Neural cell (in vitro differentiated cells): ENCODE results near the gene HPS4. TPM values are rescaled to one million over a fixed set of nuclear protein-coding genes. Genes with fewer than 3 reads are reported as not detected.

Experiments used
- H2AFZ ChIP-seq: fragments of 200-600, 300-800 bp; sonication (generic), shearing (Covaris generic); 2 replicates; pipeline ENCODE4 v1.6.0; 2014; ENCODE audit warnings: low read depth, mild to moderate bottlenecking, antibody characterized with exemption, low read length, moderate library complexity
- H3F3A ChIP-seq: fragments of 200-600 bp; shearing (Covaris generic); 2 replicates; pipeline ENCODE4 v1.6.1; 2016; ENCODE audit warnings: mild to moderate bottlenecking, moderate library complexity, mixed read lengths, antibody characterized with exemption, low read length; ENCODE audit not compliant: insufficient read depth, poor library complexity, severe bottlenecking
- H3K27ac ChIP-seq: fragments of 200-600, 300-800 bp; sonication (generic), shearing (Covaris generic); 2 replicates; pipeline ENCODE4 v1.5.1; 2014; ENCODE audit warnings: mild to moderate bottlenecking, low read length, moderate library complexity
- H3K27me3 ChIP-seq: fragments of 300-800, 200-600 bp; sonication (generic), shearing (Covaris generic); 2 replicates; pipeline ENCODE4 v1.6.0; 2014; ENCODE audit warnings: mild to moderate bottlenecking, low read depth, low read length, moderate library complexity; ENCODE audit not compliant: insufficient read depth
- H3K36me3 ChIP-seq: fragments of 300-800, 200-600 bp; sonication (generic), shearing (Covaris generic); 2 replicates; pipeline ENCODE4 v1.5.1; 2014; ENCODE audit warnings: mild to moderate bottlenecking, antibody characterized with exemption, low read length, moderate library complexity; ENCODE audit not compliant: insufficient read depth
- H3K4me2 ChIP-seq: fragments of 300-800, 200-600 bp; sonication (generic), shearing (Covaris generic); 2 replicates; pipeline ENCODE4 v1.6.0; 2014; ENCODE audit warnings: mild to moderate bottlenecking, low read length
- H3K4me3 ChIP-seq: fragments of 300-800, 200-600 bp; sonication (generic), shearing (Covaris generic); 2 replicates; pipeline ENCODE4 v1.5.1; 2014; ENCODE audit warnings: mild to moderate bottlenecking, low read length, moderate library complexity
- H3K79me2 ChIP-seq: fragments of 200-600 bp; shearing (Covaris generic); replicated peaks from 2 replicates; pipeline ENCODE4 v1.6.0; 2014; ENCODE audit warnings: mild to moderate bottlenecking, low read length, moderate library complexity; ENCODE audit not compliant: insufficient read depth
- H3K9ac ChIP-seq: fragments of 300-800, 200-600 bp; sonication (generic), shearing (Covaris generic); 2 replicates; pipeline ENCODE4 v1.6.1; 2016; ENCODE audit warnings: mild to moderate bottlenecking, low read length, mixed read lengths
- H3K9me2 ChIP-seq: fragments of 200-600 bp; shearing (Covaris generic); 2 replicates; pipeline ENCODE4 v1.6.1; 2016; ENCODE audit warnings: mild to moderate bottlenecking, low read length, mixed read lengths; ENCODE audit not compliant: insufficient read depth
- H3K9me3 ChIP-seq: fragments of 200-600, 300-800 bp; sonication (generic), shearing (Covaris generic); 2 replicates; pipeline ENCODE4 v1.6.1; 2016; ENCODE audit warnings: mild to moderate bottlenecking, mixed run types, low read length, moderate library complexity, mixed read lengths
- H4K20me1 ChIP-seq: fragments of 200-600 bp; shearing (Covaris generic); 2 replicates; pipeline ENCODE4 v1.6.1; 2016; ENCODE audit warnings: mild to moderate bottlenecking, mixed run types; ENCODE audit not compliant: insufficient read depth
- EP300 ChIP-seq: fragments of 450-650 bp; conservative IDR thresholded peaks from 2 replicates; pipeline ENCODE4 v1.6.1; 2014; ENCODE audit warnings: antibody characterized with exemption, mild to moderate bottlenecking, moderate library complexity; ENCODE audit not compliant: poor library complexity, severe bottlenecking
- EZH2 ChIP-seq: fragments of 200-600, 300-800 bp; shearing (Covaris generic), sonication (generic); IDR thresholded peaks from 2 replicates; pipeline ENCODE4 v1.6.1; 2014; ENCODE audit warnings: antibody characterized with exemption, low read length, borderline replicate concordance, mild to moderate bottlenecking; ENCODE audit not compliant: insufficient read depth, poor library complexity, severe bottlenecking
- MXI1 ChIP-seq: fragments of 450-650 bp; conservative IDR thresholded peaks from 2 replicates; pipeline ENCODE4 v1.6.1; 2014; ENCODE audit warnings: antibody characterized with exemption, mild to moderate bottlenecking; ENCODE audit not compliant: poor library complexity, severe bottlenecking
- POLR2AphosphoS5 ChIP-seq: IDR thresholded peaks from 2 replicates; pipeline ENCODE4 v1.6.1; 2012
- RAD21 ChIP-seq: fragments of 450-650 bp; conservative IDR thresholded peaks from 2 replicates; pipeline ENCODE4 v1.6.1; 2014; ENCODE audit warnings: antibody characterized with exemption, mild to moderate bottlenecking, moderate library complexity
- SMC3 ChIP-seq: fragments of 450-650 bp; conservative IDR thresholded peaks from 2 replicates; pipeline ENCODE4 v1.6.1; 2014; ENCODE audit warnings: antibody characterized with exemption, mild to moderate bottlenecking, moderate library complexity; ENCODE audit not compliant: poor library complexity
- TAF1 ChIP-seq: IDR thresholded peaks from 2 replicates; pipeline ENCODE4 v1.6.1; 2012; ENCODE audit warnings: low read depth
- polyA plus RNA-seq: library from polyadenylated mRNA; depleted of rRNA; stranded (reverse); fragments of >200 nt; gene quantifications from 2 replicates; pipeline ENCODE4 v1.2.3, GENCODE V29; 2014
- TF ChIP-seq, protein P1 (sequence below): IDR thresholded peaks from 2 replicates; pipeline ENCODE4 v1.6.1; 2012; ENCODE audit warnings: borderline replicate concordance
- TF ChIP-seq, protein P2 (sequence below): fragments of 450-650 bp; IDR thresholded peaks from 2 replicates; pipeline ENCODE4 v1.5.1; 2014; ENCODE audit warnings: antibody characterized with exemption, mild to moderate bottlenecking, moderate library complexity; ENCODE audit not compliant: poor library complexity, severe bottlenecking

HPS4 gene
- polyA plus RNA-seq, 1 donor from 2014 or later = 54.1 TPM

- TF ChIP-seq EP300 (no peak), TAF1 (no peak), POLR2AphosphoS5 (no peak), EZH2 (no peak), MXI1 (no peak), RAD21 (no peak), SMC3 (no peak)
- TF ChIP-seq, protein P1, sequence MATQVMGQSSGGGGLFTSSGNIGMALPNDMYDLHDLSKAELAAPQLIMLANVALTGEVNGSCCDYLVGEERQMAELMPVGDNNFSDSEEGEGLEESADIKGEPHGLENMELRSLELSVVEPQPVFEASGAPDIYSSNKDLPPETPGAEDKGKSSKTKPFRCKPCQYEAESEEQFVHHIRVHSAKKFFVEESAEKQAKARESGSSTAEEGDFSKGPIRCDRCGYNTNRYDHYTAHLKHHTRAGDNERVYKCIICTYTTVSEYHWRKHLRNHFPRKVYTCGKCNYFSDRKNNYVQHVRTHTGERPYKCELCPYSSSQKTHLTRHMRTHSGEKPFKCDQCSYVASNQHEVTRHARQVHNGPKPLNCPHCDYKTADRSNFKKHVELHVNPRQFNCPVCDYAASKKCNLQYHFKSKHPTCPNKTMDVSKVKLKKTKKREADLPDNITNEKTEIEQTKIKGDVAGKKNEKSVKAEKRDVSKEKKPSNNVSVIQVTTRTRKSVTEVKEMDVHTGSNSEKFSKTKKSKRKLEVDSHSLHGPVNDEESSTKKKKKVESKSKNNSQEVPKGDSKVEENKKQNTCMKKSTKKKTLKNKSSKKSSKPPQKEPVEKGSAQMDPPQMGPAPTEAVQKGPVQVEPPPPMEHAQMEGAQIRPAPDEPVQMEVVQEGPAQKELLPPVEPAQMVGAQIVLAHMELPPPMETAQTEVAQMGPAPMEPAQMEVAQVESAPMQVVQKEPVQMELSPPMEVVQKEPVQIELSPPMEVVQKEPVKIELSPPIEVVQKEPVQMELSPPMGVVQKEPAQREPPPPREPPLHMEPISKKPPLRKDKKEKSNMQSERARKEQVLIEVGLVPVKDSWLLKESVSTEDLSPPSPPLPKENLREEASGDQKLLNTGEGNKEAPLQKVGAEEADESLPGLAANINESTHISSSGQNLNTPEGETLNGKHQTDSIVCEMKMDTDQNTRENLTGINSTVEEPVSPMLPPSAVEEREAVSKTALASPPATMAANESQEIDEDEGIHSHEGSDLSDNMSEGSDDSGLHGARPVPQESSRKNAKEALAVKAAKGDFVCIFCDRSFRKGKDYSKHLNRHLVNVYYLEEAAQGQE = no peak
- TF ChIP-seq, protein P2, sequence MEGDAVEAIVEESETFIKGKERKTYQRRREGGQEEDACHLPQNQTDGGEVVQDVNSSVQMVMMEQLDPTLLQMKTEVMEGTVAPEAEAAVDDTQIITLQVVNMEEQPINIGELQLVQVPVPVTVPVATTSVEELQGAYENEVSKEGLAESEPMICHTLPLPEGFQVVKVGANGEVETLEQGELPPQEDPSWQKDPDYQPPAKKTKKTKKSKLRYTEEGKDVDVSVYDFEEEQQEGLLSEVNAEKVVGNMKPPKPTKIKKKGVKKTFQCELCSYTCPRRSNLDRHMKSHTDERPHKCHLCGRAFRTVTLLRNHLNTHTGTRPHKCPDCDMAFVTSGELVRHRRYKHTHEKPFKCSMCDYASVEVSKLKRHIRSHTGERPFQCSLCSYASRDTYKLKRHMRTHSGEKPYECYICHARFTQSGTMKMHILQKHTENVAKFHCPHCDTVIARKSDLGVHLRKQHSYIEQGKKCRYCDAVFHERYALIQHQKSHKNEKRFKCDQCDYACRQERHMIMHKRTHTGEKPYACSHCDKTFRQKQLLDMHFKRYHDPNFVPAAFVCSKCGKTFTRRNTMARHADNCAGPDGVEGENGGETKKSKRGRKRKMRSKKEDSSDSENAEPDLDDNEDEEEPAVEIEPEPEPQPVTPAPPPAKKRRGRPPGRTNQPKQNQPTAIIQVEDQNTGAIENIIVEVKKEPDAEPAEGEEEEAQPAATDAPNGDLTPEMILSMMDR = no peak
- no peak overlapping the region for H3K27ac ChIP-seq
- no peak overlapping the region for H3K4me2 ChIP-seq
- no peaks in the 10 kb centered on the region for H4K20me1 ChIP-seq
- H3K9me3 ChIP-seq = no peaks in the 10 kb centered on the region
- H3K79me2 ChIP-seq = no peaks in the 10 kb centered on the region
- H3K9ac ChIP-seq = no peak overlapping the region
- H2AFZ ChIP-seq = no peak overlapping the region
- no peaks in the 10 kb centered on the region for H3K9me2 ChIP-seq
- H3K27me3 ChIP-seq = no peaks in the 10 kb centered on the region
- H3F3A ChIP-seq = no peaks in the 10 kb centered on the region
- H3K36me3 ChIP-seq = peaks cover 12% of the 10 kb centered on the region
- no peak overlapping the region for H3K4me3 ChIP-seq
These were observed 15.7 kb upstream of the HPS4 start for GRCh38 chr22:26499188-26499703.

DNA sequence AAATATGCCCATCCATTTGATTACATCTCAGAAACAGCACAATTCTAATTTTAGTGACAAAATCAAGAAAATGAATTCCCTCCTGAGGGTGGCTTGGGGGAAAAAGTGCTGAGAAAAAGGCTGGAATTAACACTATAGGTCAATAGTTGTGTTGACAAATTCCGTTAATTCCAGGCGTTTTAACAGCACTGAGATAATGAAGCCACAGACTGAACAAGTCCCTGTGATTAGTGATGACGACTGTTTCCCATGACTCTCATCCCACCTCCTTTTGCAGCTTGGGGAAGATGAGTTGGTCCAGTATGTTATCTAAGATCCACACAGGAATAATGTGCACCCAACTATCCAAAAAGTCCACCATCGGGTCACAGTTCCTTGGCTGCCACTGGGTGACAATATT lies 12.9 kb upstream of the HPS4 start:
- Histone ChIP-seq H3K79me2 (no peaks in the 10 kb centered on the region), H2AFZ (no peak overlapping the region), H3F3A (no peaks in the 10 kb centered on the region), H3K27ac (no peak overlapping the region), H3K9ac (no peak overlapping the region), H3K27me3 (no peaks in the 10 kb centered on the region), H4K20me1 (no peaks in the 10 kb centered on the region), H3K9me2 (no peaks in the 10 kb centered on the region), H3K4me2 (no peak overlapping the region), H3K36me3 (peaks cover 3% of the 10 kb centered on the region), H3K4me3 (no peak overlapping the region), H3K9me3 (no peaks in the 10 kb centered on the region)
- TF ChIP-seq MXI1 = no peak
- TF ChIP-seq EP300 = no peak
- no peak for TF ChIP-seq RAD21
- no peak for TF ChIP-seq POLR2AphosphoS5
- TF ChIP-seq SMC3 = no peak
- TF ChIP-seq, protein P1 = no peak
- TF ChIP-seq TAF1 = no peak
- TF ChIP-seq EZH2 = no peak
- TF ChIP-seq, protein P2 = no peak
